ENCODE data around the gene RTN4RL1. TPM values are rescaled to one million over a fixed set of nuclear protein-coding genes. Genes with fewer than 3 reads are reported as not detected.
A peak's percentile ranks its signal among the peaks of the same experiment; 100 is the strongest.
"Not testable (repeated sequence)": the region's sequence is repeated elsewhere in the genome, so short reads cannot be mapped to it uniquely, and the experiment has no call there.

RTN4RL1 gene
- total RNA-seq, 3 donors from 2014 or later: 0.14 to 0.47 (median 0.43) TPM

DNA sequence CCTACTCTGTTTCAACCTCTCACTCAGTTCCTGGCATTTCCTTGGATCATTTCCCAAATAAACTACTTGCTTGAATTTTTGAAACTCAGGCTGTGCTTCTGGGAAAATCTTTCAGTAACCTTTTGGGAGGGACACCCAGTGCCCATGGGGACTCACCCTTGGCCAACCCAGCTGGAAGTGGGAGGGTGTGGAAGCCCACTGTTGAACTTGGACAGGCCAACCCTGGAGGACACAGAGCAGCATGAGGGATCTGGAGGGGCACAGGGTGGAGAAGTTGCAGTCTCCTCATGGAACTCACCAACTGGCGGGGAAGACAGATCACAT, 11.2 kb downstream of the RTN4RL1 start:
- intact Hi-C loops (cut with DNase I, micrococcal nuclease): no loop called here
- ATAC-seq (no peak), DNase-seq (no peak)
- TF ChIP-seq, protein P1, sequence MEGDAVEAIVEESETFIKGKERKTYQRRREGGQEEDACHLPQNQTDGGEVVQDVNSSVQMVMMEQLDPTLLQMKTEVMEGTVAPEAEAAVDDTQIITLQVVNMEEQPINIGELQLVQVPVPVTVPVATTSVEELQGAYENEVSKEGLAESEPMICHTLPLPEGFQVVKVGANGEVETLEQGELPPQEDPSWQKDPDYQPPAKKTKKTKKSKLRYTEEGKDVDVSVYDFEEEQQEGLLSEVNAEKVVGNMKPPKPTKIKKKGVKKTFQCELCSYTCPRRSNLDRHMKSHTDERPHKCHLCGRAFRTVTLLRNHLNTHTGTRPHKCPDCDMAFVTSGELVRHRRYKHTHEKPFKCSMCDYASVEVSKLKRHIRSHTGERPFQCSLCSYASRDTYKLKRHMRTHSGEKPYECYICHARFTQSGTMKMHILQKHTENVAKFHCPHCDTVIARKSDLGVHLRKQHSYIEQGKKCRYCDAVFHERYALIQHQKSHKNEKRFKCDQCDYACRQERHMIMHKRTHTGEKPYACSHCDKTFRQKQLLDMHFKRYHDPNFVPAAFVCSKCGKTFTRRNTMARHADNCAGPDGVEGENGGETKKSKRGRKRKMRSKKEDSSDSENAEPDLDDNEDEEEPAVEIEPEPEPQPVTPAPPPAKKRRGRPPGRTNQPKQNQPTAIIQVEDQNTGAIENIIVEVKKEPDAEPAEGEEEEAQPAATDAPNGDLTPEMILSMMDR (IDR thresholded peaks at IDR 0.05): no peak
- Histone ChIP-seq H3K9me3 (no peaks in the 10 kb centered on the region), H3K4me1 (ENCODE audit: low read depth) (no peaks in the 10 kb centered on the region), H3K4me3 (no peak overlapping the region), H3K36me3 (ENCODE audit: low read depth) (no peaks in the 10 kb centered on the region)

DNA sequence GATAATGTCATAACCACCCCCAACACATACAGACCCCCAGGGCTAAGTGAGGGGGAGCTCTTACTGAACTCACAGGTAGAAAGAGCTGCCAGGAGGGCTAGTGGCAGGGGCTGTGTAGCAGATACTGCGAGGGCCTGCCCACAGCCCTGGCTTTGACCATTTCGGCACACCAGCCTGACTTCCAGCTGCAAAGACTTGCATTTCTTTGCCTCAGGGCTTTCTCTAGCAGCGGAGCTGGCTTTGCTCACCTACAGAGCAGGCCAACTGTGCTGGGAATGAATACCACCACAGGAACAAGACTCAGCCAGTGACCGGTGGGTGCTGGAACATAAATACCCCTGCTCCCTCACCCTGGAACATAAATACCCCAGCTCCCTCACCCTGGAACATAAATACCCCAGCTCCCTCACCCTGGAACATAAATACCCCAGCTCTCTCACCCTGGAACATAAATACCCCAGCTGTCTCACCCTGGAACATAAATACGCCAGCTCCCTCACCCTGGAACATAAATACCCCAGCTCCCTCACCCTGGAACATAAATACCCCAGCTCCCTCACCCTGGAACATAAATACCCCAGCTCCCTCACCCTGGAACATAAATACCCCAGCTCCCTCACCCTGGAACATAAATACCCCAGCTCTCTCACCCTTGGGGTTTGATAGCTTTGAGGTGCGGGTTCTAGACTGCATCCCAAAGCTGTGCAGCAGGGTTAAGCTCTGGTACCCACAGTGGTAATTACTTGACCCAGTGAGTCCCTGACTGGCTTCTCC, 11.7 kb downstream of the RTN4RL1 start:
- H3K9me3 ChIP-seq; H3K36me3 ChIP-seq (ENCODE audit: low read depth); DNase-seq; intact Hi-C loops (cut with DNase I, micrococcal nuclease); ATAC-seq; H3K4me3 ChIP-seq; H3K4me1 ChIP-seq (ENCODE audit: low read depth): not testable (repeated sequence)

DNA sequence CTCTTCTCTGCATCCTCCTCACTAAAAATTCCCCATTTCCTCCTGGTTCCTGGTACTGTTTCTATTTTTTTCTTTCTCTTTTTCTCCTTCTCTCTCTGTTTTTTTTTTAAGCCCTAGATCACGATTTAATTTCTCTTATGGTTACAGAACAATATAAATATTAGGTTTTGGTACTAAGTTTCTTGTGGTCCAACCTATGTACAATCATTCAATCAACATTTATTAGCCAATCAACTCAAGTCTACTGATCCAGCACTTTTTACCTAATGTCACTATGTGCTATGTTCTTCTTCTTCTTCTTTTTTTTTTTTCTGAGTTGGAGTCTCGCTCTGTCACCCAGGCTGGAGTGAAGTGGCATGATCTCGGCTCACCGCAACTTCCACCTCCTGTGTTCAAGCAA, 12.6 kb downstream of the RTN4RL1 start:
- H3K4me3 ChIP-seq: no peak overlapping the region

DNA sequence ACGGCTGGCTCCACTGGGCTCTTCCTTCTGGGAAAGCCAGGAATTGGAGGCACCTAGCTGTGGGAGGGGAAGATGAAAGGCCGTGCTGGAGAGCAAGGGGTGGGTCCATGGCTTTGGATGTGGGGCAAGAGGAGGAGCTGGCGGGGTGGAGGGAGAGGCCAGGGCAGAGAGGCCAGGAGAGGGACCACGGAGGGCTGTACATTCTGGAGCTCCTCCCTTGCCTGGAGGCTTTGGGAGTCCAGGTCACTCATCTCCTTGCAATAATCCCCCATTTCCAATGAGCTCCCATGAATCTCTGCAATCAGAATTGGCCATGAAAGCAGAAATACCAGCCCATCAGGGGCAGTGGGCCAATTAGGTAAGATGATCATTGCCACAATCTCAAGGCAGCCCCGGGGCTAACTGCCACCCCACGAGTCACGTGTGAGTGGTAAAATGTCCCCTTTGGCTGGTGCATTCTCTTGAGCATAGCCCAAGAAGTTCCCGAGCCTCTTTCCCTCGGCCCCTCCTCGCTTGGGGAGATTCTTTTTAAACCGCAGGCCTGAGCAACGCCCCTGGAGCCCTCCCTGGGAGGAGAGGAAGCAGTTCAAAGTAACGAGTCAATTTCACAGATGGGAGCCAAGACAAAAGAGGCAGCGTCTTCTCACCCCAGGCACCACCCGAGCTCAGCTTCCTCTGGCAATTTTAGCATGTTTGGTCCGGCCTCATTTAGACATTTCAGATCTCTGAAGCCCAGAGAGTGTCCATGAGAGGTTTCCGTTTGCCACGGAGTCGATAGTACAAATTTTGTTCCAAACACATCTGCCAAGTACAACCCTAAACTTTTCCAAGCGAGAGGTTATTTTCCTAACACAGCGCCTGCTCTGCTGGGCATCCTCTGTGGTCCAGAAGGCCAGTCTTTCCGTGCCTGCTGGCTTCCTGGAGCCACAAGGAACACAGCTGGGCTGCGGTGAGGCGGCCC, 13.4 kb downstream of the RTN4RL1 start:
- H3K4me3 ChIP-seq: no peak overlapping the region
- H3K4me1 ChIP-seq (ENCODE audit: low read depth): no peaks in the 10 kb centered on the region
- DNase-seq: peak in 2 of 3 donors; percentile 50 to 72
- no peaks in the 10 kb centered on the region for H3K36me3 ChIP-seq (ENCODE audit: low read depth)
- peak; percentile 55 for ATAC-seq
- intact Hi-C loops (cut with DNase I, micrococcal nuclease): no loop called here
- TF ChIP-seq, protein P1 (IDR thresholded peaks at IDR 0.05): no peak
- no peaks in the 10 kb centered on the region for H3K9me3 ChIP-seq

More for the DNA sequence above, 12.6 kb downstream of the RTN4RL1 start:
- Histone ChIP-seq H3K36me3 (ENCODE audit: low read depth) (no peaks in the 10 kb centered on the region), H3K9me3 (no peaks in the 10 kb centered on the region), H3K4me1 (ENCODE audit: low read depth) (no peaks in the 10 kb centered on the region)
- intact Hi-C loops (cut with DNase I, micrococcal nuclease): no loop called here
- ATAC-seq (no peak), DNase-seq (no peak)
- TF ChIP-seq, protein P1 (IDR thresholded peaks at IDR 0.05): no peak

DNA sequence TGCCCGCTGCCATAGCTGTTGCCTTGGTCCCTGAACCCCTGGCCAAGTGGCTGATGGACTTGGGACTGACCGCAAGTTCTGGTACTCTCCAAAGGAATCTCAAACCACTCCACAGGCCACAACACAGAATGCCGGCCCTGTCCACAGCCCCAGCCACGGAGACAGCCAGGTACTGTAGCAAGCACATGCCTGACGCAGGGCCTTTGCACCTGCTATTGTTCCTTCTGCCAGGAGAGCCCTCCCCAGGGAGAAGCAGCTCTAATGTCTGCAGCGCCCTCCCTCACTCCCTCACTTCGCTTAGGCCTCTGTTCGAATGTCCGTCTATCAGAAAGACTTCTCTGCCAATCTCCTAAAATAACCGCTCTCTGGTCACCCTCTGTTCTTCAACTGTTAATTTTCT, 15.4 kb downstream of the RTN4RL1 start:
- H3K4me1 ChIP-seq (ENCODE audit: low read depth): no peaks in the 10 kb centered on the region
- TF ChIP-seq, protein P1 (IDR thresholded peaks at IDR 0.05): no peak
- DNase-seq: no peak
- H3K9me3 ChIP-seq: no peaks in the 10 kb centered on the region
- intact Hi-C loops (cut with DNase I, micrococcal nuclease): no loop called here
- no peaks in the 10 kb centered on the region for H3K36me3 ChIP-seq (ENCODE audit: low read depth)
- H3K4me3 ChIP-seq: no peak overlapping the region
- no peak for ATAC-seq

Measured in mucosa of descending colon (tissue), 3 donors.